ENCODE results near the gene ECPAS.

- TF ChIP-seq, protein P1, sequence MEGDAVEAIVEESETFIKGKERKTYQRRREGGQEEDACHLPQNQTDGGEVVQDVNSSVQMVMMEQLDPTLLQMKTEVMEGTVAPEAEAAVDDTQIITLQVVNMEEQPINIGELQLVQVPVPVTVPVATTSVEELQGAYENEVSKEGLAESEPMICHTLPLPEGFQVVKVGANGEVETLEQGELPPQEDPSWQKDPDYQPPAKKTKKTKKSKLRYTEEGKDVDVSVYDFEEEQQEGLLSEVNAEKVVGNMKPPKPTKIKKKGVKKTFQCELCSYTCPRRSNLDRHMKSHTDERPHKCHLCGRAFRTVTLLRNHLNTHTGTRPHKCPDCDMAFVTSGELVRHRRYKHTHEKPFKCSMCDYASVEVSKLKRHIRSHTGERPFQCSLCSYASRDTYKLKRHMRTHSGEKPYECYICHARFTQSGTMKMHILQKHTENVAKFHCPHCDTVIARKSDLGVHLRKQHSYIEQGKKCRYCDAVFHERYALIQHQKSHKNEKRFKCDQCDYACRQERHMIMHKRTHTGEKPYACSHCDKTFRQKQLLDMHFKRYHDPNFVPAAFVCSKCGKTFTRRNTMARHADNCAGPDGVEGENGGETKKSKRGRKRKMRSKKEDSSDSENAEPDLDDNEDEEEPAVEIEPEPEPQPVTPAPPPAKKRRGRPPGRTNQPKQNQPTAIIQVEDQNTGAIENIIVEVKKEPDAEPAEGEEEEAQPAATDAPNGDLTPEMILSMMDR (IDR thresholded peaks at IDR 0.05), result no peak
- TF ChIP-seq POLR2AphosphoS5 (IDR thresholded peaks at IDR 0.05), result no peak
Measured at GRCh38 chr9:111442360-111443027, 41.7 kb downstream of the ECPAS start.
